NK-92 treated with Interleukin-12 subunit alpha and Interleukin-12 subunit beta, amount 100 ng/mL, for 24 hours (cell line): ENCODE data around the gene RIOK1.
"Not testable (repeated sequence)": the region's sequence is repeated elsewhere in the genome, so short reads cannot be mapped to it uniquely, and the experiment has no call there.

ENCODE experiments used
- DNase-seq: peaks from one replicate; lab custom pipeline; 2025; lab: John Stamatoyannopoulos, UW

Gene RIOK1

DNA sequence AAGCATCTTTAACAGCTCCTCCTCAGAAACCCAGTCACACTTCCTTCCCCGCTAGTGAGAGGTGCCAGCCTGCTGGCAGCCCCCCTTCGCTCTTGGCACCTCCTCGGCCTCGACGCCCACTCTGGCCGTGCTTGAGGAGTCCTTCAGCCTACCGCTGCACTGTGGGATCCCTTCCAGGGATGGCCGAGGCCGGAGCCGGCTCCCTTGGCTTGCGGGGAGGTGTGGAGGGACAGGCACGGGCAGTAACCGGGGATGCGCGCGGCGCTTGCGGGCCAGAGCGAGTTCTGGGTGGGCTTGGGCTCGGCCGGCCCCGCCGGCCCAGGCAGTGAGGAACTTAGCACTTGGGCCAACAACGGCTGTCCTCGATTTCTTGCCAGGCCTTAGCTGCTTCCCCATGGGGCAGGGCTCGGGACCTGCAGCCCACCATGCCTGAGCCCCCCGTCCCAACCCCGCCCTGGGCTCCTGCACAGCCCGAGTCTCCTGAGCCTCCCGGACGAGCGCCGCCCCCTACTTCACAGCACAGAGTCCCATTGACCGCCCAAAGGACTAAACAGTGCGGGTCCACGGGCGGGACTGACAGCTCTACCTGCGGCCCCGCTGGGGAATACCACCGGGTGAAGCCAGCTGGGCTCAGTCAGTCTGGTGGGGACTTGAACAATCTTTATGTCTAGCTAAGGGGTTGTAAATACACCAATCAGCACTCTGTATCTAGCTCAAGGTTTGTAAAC is 51.6 kb downstream of the RIOK1 start:
- no peak for DNase-seq

DNA sequence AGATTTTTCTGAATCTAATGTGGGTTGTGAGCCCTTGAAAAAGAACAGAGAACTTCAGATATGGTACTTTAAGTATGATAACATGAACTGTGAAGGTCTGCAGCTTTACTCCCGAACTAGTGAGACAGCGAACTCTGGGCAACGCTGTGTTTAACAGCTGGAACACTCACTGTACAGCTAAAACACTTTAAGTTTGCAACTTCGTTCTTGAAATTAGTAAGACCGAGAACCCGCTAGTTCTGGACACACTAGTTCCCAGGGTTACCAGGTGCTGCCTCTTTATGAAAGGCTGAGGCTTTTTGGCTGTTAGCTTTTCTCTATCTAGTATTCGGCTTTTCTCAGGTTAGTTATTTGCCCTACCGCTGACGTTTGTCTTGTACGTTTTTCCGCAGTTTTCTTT is 52.9 kb downstream of the RIOK1 start:
- DNase-seq = no peak

DNA sequence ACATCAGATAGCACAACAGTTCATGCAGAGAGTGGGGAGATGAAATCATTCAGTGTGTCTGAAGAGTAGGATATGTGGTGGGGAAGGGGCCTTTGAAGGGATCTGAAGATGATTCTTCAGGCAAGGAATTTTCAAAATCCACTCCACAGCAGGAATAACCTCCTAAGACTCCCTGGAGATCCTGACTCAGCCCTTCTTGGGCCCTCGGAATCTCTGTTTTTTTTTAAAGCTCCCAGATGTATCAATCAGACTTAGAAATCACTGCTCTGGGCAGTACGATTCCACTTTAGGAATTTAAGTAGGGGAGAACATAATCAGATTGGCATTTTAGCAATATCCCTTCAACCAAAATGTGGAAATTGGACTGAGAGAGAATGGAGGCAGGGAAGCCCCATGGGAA is 55.5 kb downstream of the RIOK1 start:
- DNase-seq = no peak

DNA sequence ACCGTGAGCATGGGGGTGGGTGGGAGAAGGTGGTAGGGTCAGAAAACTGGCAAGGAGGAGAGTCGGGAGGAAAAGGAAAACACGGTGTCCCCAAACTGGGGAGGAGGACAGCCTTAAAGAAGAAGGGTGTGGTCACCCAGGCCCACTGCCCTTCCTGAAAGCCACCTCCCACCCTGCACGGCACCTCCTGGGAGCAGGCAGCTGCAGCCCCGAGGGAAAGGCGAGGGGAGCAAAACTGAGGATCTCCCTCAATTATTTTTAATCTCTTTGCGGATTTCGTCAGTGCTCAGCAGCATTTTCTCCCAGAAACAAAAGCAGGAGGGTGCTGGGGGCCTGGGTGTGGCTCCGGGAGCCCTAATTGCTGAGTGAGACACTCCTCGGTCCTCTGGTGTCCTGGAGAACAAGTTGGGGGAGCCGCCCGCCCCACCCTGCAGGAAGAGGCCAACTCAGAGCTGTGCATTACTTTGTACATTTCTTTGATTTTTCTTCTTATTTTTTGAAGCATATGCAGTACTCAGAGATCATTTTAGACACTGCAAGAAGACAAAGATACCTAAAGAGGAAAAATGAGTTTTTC is 56.4 kb downstream of the RIOK1 start:
- DNase-seq = no peak

DNA sequence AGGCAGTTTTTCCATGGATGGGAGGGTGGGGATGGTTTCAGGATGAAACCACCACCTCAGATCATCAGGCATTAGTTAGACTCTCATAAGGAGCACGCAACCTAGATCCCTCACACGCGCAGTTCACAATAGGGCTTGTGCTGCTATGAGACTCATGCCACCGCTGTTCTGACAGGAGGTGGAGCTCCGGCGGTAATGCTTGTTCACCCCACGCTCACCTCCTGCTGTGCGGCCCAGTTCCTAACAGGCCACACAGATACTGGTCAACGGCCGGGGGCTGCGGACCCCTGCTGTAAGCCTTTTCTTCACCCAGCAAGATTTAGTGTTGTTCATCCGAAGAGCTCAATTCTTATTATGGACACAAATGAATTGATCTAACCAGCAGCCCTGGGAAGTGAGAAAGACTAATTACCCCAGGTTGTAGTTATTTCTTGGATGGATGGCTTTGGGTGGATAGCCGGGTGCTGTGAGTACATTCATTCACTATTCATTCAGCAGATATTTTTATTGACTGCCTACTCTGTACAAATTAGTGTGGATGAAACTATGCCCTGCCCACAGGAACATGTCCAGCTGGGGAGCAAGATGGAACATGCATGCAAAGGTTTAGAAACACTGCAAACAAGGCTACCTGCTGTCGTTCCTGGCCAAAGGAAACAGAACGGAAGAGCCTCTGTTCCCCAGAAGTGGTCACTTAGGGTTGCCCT is 57.2 kb downstream of the RIOK1 start:
- DNase-seq = no peak

DNA sequence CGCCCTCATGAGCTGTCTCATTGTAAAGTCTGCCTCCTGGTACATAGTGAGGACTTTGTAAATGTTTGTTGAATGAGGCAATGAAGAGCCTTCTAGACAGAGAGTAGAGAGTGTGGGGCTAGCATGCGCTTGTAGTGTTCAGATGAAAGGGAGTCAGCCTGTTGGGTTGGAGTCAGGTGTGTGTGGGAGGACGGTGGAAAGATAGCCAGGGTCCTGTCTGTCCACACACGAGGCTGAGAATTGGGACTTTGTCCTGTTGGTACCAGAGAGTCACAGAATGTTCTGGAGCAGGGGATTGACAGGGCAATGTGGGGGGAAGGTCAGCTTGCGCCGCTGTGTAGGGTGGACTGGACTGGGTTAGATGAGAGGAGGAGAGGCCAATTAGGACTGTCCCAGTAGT is 58.6 kb downstream of the RIOK1 start:
- DNase-seq = no peak

DNA sequence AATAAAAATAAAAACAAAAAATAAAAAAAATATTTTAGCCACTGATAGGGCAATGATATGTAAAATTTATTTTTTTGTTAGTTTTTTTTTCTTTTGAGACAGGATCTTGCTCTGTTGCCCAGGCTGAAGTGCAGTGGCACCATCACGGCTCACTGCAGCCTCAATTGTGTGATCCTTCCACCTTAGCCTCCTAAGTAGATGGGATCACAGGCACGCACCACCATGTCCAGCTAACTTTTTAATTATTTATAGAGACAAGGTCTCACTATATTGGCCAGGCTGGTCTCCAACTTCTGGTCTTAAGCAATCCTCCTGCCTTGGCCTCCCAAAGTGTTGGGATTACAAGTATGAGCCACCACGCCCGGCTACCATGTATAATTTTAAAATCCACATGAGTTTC is 59.4 kb downstream of the RIOK1 start:
- DNase-seq = no peak

DNA sequence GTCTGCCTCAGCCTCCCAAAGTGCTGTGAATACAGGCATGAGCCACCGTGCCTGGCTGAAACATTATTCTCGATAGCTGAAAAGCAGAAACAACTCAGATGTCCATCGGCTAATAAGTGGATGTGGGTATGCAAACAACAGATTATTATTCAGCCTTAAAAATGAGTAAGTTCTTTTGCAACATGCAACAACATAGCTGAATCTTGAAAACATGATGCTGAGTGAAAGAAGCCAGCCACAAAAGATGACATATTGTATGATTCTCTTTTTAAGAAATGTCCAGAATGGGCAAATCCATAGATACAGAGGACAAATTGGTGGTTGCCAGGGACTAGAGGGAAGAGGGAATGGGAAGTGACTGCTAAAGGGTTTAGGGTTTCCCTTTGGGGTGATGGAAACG is 61.7 kb downstream of the RIOK1 start:
- DNase-seq = no peak

DNA sequence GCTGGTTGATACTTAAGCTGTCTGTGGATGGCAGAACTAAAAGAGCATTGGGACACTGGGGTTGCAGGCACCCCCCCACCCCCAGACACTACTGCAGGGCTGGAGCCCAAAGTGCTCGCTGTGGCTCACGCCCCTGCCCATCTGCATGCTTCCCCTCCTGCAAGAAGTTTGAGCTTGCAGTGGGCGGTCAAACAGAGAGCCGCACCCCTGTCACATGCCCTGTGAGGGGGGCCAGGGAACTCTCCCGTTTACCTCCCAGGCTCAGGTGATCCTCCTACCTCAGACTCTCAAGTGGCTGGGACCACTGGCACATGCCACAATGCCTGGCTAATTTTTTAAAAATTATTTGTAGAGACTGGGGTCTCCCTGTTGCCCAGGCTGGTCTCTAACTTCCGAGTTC is 63.3 kb downstream of the RIOK1 start:
- no peak for DNase-seq

DNA sequence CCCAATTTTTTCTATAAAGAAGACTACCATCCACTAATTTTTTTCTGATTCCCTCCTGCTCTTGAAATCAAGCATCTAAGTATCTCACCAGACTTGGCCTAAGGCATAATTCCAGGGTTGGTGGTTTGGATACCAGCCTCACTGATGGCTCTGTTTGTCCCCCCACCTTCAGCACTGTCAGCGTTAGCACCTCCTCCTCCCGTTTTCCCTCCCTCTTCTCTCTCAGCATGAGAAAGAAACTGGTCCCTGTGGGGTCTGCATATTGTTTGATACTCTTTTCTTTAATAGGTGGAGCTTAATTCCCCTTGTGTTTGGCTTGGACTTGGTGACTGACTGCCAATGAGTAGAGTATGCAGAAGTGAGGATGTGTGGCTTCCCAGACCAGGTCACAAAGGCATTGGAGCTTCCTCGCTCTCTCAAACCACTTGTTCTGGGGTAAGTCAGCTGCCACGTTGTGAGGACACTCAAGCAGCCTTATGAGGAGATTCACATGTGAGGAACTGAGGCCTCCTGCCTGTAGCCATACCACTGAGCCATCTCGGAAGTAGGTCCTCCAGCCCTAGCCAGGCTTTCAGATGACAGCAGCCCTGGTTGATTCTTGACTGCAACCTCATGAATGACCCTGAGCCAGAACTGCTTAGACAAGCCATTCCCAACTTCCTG is 65.2 kb downstream of the RIOK1 start:
- no peak for DNase-seq

DNA sequence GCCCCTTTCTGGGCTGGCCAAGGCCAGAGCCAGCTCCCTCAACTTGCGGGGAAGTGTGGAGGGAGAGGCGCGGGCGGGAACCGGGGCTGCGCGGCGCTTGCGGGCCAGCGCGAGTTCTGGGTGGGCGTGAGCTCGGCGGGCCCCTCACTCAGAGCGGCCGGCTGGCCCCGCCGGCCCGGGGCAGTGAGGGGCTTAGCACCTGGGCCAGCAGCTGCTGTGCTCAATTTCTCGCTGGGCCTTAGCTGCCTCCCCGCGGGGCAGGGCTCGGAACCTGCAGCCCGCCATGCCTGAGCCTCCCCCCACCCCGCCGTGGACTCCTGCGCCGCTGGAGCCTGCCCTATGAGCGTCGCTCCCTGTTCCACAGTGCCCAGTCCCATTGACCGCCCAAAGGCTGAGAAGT is 66.7 kb downstream of the RIOK1 start:
- DNase-seq = not testable (repeated sequence)

DNA sequence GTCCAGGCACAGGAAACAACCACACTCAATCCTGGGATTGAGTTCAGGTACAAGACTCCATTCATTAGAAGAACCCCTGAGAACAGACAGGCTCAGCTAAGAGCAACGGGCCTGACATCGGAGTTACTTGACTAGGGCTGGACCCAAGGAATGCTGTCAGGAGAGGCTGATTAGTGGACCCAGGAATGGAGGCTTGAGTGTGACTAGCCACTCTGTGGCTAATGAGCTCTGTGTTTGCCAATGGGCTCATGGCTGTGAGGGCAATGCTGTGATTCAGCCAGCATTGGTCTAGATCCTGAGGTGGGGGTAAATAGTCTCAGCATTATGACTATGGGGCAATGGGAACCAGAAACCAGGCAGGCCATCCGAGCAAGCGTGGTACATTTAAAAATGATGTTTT is 71.8 kb downstream of the RIOK1 start:
- DNase-seq = no peak

DNA sequence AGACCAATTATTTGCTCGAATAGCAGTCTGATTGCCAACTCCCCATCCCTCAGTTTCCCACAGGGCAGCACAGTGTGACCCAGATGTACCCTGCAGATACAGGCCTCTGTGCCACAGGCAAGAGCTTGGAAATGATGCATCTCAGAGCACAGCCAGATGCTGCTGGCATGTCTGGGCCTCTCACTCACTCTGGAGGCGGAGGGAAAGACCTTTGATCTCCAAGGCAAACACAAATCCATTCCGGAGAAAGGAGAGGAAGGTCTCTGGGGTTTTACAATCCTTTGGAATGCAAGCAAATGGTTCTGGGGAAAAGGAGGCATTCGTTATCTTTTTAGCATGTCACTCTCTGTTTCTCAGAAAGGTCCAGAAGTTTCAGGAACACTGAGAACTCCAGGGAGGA is 74.2 kb downstream of the RIOK1 start:
- DNase-seq = no peak

DNA sequence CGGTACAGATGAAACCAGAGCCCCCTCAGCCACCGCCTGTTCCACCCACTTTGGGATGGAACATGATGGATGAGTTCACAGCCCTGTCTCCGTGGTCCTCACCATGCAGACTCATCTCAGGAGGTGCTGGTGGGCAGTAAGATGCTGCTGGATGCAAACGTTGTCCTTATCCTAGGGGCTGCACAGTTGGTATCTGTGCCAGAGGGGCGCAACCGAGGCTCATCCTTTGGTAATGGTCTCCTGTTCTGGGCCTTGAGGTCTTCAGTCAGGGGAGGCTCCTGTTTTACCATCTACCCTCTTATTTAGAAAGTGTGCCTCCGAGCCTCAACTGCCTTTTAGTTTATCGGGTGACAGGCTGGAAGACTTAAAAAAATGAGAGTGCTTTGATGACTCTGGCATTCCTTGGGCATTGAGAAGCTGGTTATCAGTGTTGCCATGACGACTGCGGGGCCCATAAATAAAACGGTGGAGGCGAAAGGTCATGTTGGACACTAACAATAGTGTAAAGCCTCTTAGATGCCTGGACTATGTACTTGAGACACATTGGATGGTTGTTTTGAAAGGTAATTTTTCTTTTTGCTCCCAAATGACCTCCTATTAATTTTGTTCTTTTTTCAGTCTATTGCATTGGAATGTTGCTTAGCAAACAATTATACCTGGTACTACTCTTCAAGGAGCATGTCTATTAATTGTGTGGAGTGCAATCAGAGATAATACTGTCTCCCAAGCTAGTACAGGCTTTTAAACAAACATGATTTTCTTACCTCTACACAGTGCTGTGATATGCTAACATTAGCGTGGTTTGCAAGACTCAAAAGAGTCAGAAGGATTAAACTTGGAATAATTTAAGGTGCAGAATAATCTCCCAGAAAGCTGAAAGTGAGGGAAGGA is 77.6 kb downstream of the RIOK1 start:
- DNase-seq = no peak
